Large intestine (tissue), 3 donors: Measurements from ENCODE around the gene SLC25A26. TPM values are rescaled to one million over a fixed set of nuclear protein-coding genes. Genes with fewer than 3 reads are reported as not detected.
"Not testable (repeated sequence)": the region's sequence is repeated elsewhere in the genome, so short reads cannot be mapped to it uniquely, and the experiment has no call there.

Experiments
- DNase-seq, 2 donors: peaks; one replicate each; pipeline versions ENCODE4 v3.0.0 to v3.0.0-alpha.2; 2013
- H3K27ac ChIP-seq: one replicate; pipeline ENCODE4 v1.5.1; 2013; ENCODE audit warnings: low read length
- H3K27me3 ChIP-seq: 2 replicates; pipeline ENCODE4 v1.6.1; 2013; ENCODE audit warnings: low read length; ENCODE audit not compliant: control insufficient read depth, insufficient read depth
- H3K36me3 ChIP-seq: 2 replicates; pipeline ENCODE4 v1.6.1; 2013; ENCODE audit warnings: low read length; ENCODE audit not compliant: control insufficient read depth, insufficient read depth
- H3K4me1 ChIP-seq: one replicate; pipeline ENCODE4 v1.6.1; 2013; ENCODE audit warnings: low read length; ENCODE audit not compliant: control insufficient read depth, insufficient read depth
- H3K4me3 ChIP-seq: one replicate; pipeline ENCODE4 v1.5.1; 2013; ENCODE audit warnings: low read length
- H3K9me3 ChIP-seq: one replicate; pipeline ENCODE4 v1.6.1; 2013; ENCODE audit warnings: mild to moderate bottlenecking, low read depth, low read length, moderate library complexity; ENCODE audit not compliant: control insufficient read depth
- WGBS: methylation state at CpG from one replicate; pipeline ENCODE4 v1.1.5; 2013; ENCODE audit warnings: low lambda C conversion rate; ENCODE audit not compliant: insufficient coverage; 5-methylcytosine and 5-hydroxymethylcytosine counted together
- polyA plus RNA-seq: library from polyadenylated mRNA; unstranded; fragments of 120-200 nt; gene quantifications from one replicate; pipeline ENCODE4 v1.2.1, GENCODE V29; 2013

Gene SLC25A26
- polyA plus RNA-seq, 1 donor = 19.9 TPM

GRCh38 chr3:66415867-66416428, 195.1 kb downstream of the SLC25A26 start:
- H3K27me3 ChIP-seq = no peaks in the 10 kb centered on the region
- no peaks in the 10 kb centered on the region for H3K9me3 ChIP-seq
- no peak overlapping the region for H3K27ac ChIP-seq
- no peaks in the 10 kb centered on the region for H3K4me1 ChIP-seq
- WGBS = no CpG with 5 or more reads among the region's 5 CpGs
- no peak overlapping the region for H3K4me3 ChIP-seq
- no peak for DNase-seq
- peaks cover 56% of the 10 kb centered on the region for H3K36me3 ChIP-seq

GRCh38 chr3:66416556-66417304, 195.9 kb downstream of the SLC25A26 start:
- DNase-seq = no peak
- Histone ChIP-seq H3K4me1 (no peaks in the 10 kb centered on the region), H3K27me3 (no peaks in the 10 kb centered on the region), H3K27ac (no peak overlapping the region), H3K9me3 (peaks cover 5% of the 10 kb centered on the region), H3K4me3 (no peak overlapping the region), H3K36me3 (peaks cover 49% of the 10 kb centered on the region)
- WGBS = no CpG with 5 or more reads among the region's 14 CpGs

- Histone ChIP-seq H3K27ac (no peak overlapping the region), H3K27me3 (no peaks in the 10 kb centered on the region), H3K36me3 (peaks cover 33% of the 10 kb centered on the region), H3K9me3 (peaks cover 8% of the 10 kb centered on the region), H3K4me3 (no peak overlapping the region), H3K4me1 (no peaks in the 10 kb centered on the region)
- no CpG with 5 or more reads among the region's 12 CpGs for WGBS
- DNase-seq = no peak
Observed at GRCh38 chr3:66418475-66418931, 197.7 kb downstream of the SLC25A26 start.

- peaks cover 30% of the 10 kb centered on the region for H3K36me3 ChIP-seq
Observed at GRCh38 chr3:66419036-66419435, 198.2 kb downstream of the SLC25A26 start.

GRCh38 chr3:66421144-66421543, 200.3 kb downstream of the SLC25A26 start:
- no CpG with 5 or more reads among the region's 3 CpGs for WGBS
- DNase-seq, H3K9me3 ChIP-seq, H3K27ac ChIP-seq, H3K4me3 ChIP-seq, H3K27me3 ChIP-seq, H3K4me1 ChIP-seq: not testable (repeated sequence)
- peaks cover 12% of the 10 kb centered on the region for H3K36me3 ChIP-seq

More at GRCh38 chr3:66419036-66419435, 198.2 kb downstream of the SLC25A26 start:
- H3K4me3 ChIP-seq = no peak overlapping the region
- H3K9me3 ChIP-seq = peaks cover 8% of the 10 kb centered on the region
- H3K27me3 ChIP-seq = no peaks in the 10 kb centered on the region
- DNase-seq = no peak
- H3K4me1 ChIP-seq = no peaks in the 10 kb centered on the region
- WGBS = 97% methylated on average over 5 of the region's 14 CpGs
- no peak overlapping the region for H3K27ac ChIP-seq

DNA sequence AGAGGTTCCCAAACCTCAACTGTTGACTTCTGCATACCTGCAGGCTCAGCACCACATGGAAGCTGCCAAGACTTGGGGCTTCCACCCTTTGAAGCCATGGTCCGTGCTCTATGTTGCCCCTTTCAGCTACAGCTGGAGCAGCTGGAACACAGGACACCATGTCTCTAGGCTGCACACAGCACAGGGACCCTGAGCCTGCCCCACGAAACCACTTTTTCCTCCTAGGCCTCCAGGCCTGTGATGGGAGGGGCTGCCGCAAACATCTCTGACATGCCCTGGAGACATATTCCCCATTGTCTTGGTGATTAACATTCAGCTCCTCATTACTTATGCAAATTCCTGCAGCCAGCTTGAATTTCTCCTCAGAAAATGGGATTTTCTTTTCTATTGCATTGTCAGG, 201.1 kb downstream of the SLC25A26 start:
- DNase-seq, H3K27ac ChIP-seq, H3K27me3 ChIP-seq, H3K9me3 ChIP-seq, H3K4me3 ChIP-seq, H3K36me3 ChIP-seq, H3K4me1 ChIP-seq: not testable (repeated sequence)
- WGBS = no CpG with 5 or more reads among the region's 3 CpGs

- Histone ChIP-seq H3K9me3 (peaks cover 8% of the 10 kb centered on the region), H3K36me3 (peaks cover 9% of the 10 kb centered on the region), H3K27ac (no peak overlapping the region), H3K4me1 (no peaks in the 10 kb centered on the region), H3K27me3 (no peaks in the 10 kb centered on the region), H3K4me3 (no peak overlapping the region)
- 60% methylated on average over 1 of the region's 3 CpGs for WGBS
- DNase-seq = no peak
Observed at GRCh38 chr3:66423791-66424190, 203.0 kb downstream of the SLC25A26 start.

- no CpG with 5 or more reads among the region's 5 CpGs for WGBS
- no peak overlapping the region for H3K27ac ChIP-seq
- no peaks in the 10 kb centered on the region for H3K27me3 ChIP-seq
- H3K9me3 ChIP-seq = peaks cover 8% of the 10 kb centered on the region
- no peak overlapping the region for H3K4me3 ChIP-seq
- no peaks in the 10 kb centered on the region for H3K4me1 ChIP-seq
- H3K36me3 ChIP-seq = peaks cover 6% of the 10 kb centered on the region
- DNase-seq = no peak
Observed at GRCh38 chr3:66425032-66425431, 204.2 kb downstream of the SLC25A26 start.

GRCh38 chr3:66425576-66426114, 204.8 kb downstream of the SLC25A26 start:
- no peak overlapping the region for H3K4me3 ChIP-seq
- H3K36me3 ChIP-seq = peaks cover 2% of the 10 kb centered on the region
- no peak for DNase-seq
- H3K9me3 ChIP-seq = peaks cover 8% of the 10 kb centered on the region
- no peak overlapping the region for H3K27ac ChIP-seq
- H3K27me3 ChIP-seq = no peaks in the 10 kb centered on the region
- no peaks in the 10 kb centered on the region for H3K4me1 ChIP-seq
- no CpG with 5 or more reads among the region's 7 CpGs for WGBS

GRCh38 chr3:66426135-66426534, 205.3 kb downstream of the SLC25A26 start:
- Histone ChIP-seq H3K36me3 (peaks cover 5% of the 10 kb centered on the region), H3K27me3 (no peaks in the 10 kb centered on the region), H3K27ac (no peak overlapping the region), H3K9me3 (peaks cover 8% of the 10 kb centered on the region), H3K4me1 (no peaks in the 10 kb centered on the region), H3K4me3 (no peak overlapping the region)
- 100% methylated on average over 1 of the region's 1 CpG for WGBS
- no peak for DNase-seq
